ENCODE measurements around the gene CSAD. TPM values are rescaled to one million over a fixed set of nuclear protein-coding genes. Genes with fewer than 3 reads are reported as not detected.

The CSAD gene
- total RNA-seq, 1 donor from 2014 or later = 22.6 TPM

- H3K4me3 Mint-ChIP-seq = no peak overlapping the region
- H3K36me3 Mint-ChIP-seq (ENCODE audit: low read depth) = peaks cover 42% of the 10 kb centered on the region
Observed at GRCh38 chr12:53201639-53202038, 20.9 kb upstream of the CSAD start.

GRCh38 chr12:53201177-53201541 lies 20.4 kb upstream of the CSAD start:
- Mint-ChIP-seq H3K27ac (peak overlapping the region; percentile 95), H3K9me3 (no peaks in the 10 kb centered on the region), H3K36me3 (ENCODE audit: low read depth) (peaks cover 45% of the 10 kb centered on the region), H3K4me1 (ENCODE audit: low read depth) (peaks cover 69% of the 10 kb centered on the region), H3K4me3 (peak overlapping the region; percentile 83), H3K27me3 (ENCODE audit: insufficient read depth) (no peaks in the 10 kb centered on the region)
- intact Hi-C loops (cut with micrococcal nuclease) = no loop called here
- DNase-seq (ENCODE audit: low spot score) = no peak

More at GRCh38 chr12:53201639-53202038, 20.9 kb upstream of the CSAD start:
- peaks cover 74% of the 10 kb centered on the region for H3K4me1 Mint-ChIP-seq (ENCODE audit: low read depth)
- no peaks in the 10 kb centered on the region for H3K9me3 Mint-ChIP-seq
- no peak for DNase-seq (ENCODE audit: low spot score)
- intact Hi-C loops (cut with micrococcal nuclease) = no loop called here
- H3K27me3 Mint-ChIP-seq (ENCODE audit: insufficient read depth) = no peaks in the 10 kb centered on the region
- H3K27ac Mint-ChIP-seq = no peak overlapping the region

- Mint-ChIP-seq H3K36me3 (ENCODE audit: low read depth) (peaks cover 50% of the 10 kb centered on the region), H3K27ac (peak overlapping the region; percentile 95), H3K4me1 (ENCODE audit: low read depth) (peaks cover 67% of the 10 kb centered on the region), H3K9me3 (no peaks in the 10 kb centered on the region), H3K4me3 (peak overlapping the region; percentile 83), H3K27me3 (ENCODE audit: insufficient read depth) (no peaks in the 10 kb centered on the region)
- DNase-seq (ENCODE audit: low spot score) = peak; percentile 16
- intact Hi-C loops (cut with micrococcal nuclease) = loop anchor here (1.0 kb wide), 1 partner anchor 20 kb away; the partner anchor contains the start of genes CSAD and ZNF740
Observed at GRCh38 chr12:53200458-53201176, 19.9 kb upstream of the CSAD start.

- peak overlapping the region; percentile 83 for H3K4me3 Mint-ChIP-seq
- peaks cover 51% of the 10 kb centered on the region for H3K36me3 Mint-ChIP-seq (ENCODE audit: low read depth)
- no peak for DNase-seq (ENCODE audit: low spot score)
- H3K27ac Mint-ChIP-seq = peak overlapping the region; percentile 95
- peaks cover 67% of the 10 kb centered on the region for H3K4me1 Mint-ChIP-seq (ENCODE audit: low read depth)
- H3K9me3 Mint-ChIP-seq = no peaks in the 10 kb centered on the region
- intact Hi-C loops (cut with micrococcal nuclease) = loop anchor here (1.0 kb wide), 1 partner anchor 20 kb away; the partner anchor contains the start of genes CSAD and ZNF740
- H3K27me3 Mint-ChIP-seq (ENCODE audit: insufficient read depth) = no peaks in the 10 kb centered on the region
Observed at GRCh38 chr12:53200107-53200457, 19.4 kb upstream of the CSAD start.

GRCh38 chr12:53199700-53200099 lies 19.0 kb upstream of the CSAD start:
- no peaks in the 10 kb centered on the region for H3K9me3 Mint-ChIP-seq
- peak overlapping the region; percentile 49 for H3K27ac Mint-ChIP-seq
- intact Hi-C loops (cut with micrococcal nuclease) = loop anchor here (1.0 kb wide), 1 partner anchor 19 kb away; the partner anchor contains the start of genes CSAD and ZNF740
- H3K4me3 Mint-ChIP-seq = peak overlapping the region; percentile 83
- H3K4me1 Mint-ChIP-seq (ENCODE audit: low read depth) = peaks cover 70% of the 10 kb centered on the region
- DNase-seq (ENCODE audit: low spot score) = no peak
- no peaks in the 10 kb centered on the region for H3K27me3 Mint-ChIP-seq (ENCODE audit: insufficient read depth)
- H3K36me3 Mint-ChIP-seq (ENCODE audit: low read depth) = peaks cover 55% of the 10 kb centered on the region

GRCh38 chr12:53198486-53199110 lies 17.9 kb upstream of the CSAD start:
- Mint-ChIP-seq H3K9me3 (no peaks in the 10 kb centered on the region), H3K4me3 (peak overlapping the region; percentile 60), H3K27me3 (ENCODE audit: insufficient read depth) (no peaks in the 10 kb centered on the region), H3K36me3 (ENCODE audit: low read depth) (peaks cover 57% of the 10 kb centered on the region), H3K27ac (peak overlapping the region; percentile 83), H3K4me1 (ENCODE audit: low read depth) (peaks cover 59% of the 10 kb centered on the region)
- intact Hi-C loops (cut with micrococcal nuclease) = loop anchor here (1.0 kb wide), 2 partner anchors 8 to 39 kb away; no protein-coding TSS in a partner anchor
- peak; percentile 17 for DNase-seq (ENCODE audit: low spot score)

- peak overlapping the region; percentile 8 for H3K27ac Mint-ChIP-seq
- H3K27me3 Mint-ChIP-seq (ENCODE audit: insufficient read depth) = no peaks in the 10 kb centered on the region
- no peak for DNase-seq (ENCODE audit: low spot score)
- H3K4me1 Mint-ChIP-seq (ENCODE audit: low read depth) = peaks cover 53% of the 10 kb centered on the region
- H3K9me3 Mint-ChIP-seq = no peaks in the 10 kb centered on the region
- peaks cover 66% of the 10 kb centered on the region for H3K36me3 Mint-ChIP-seq (ENCODE audit: low read depth)
- intact Hi-C loops (cut with micrococcal nuclease) = no loop called here
- H3K4me3 Mint-ChIP-seq = no peak overlapping the region
Observed at GRCh38 chr12:53197011-53197640, 16.4 kb upstream of the CSAD start.

GRCh38 chr12:53196486-53196885 lies 15.8 kb upstream of the CSAD start:
- H3K36me3 Mint-ChIP-seq (ENCODE audit: low read depth) = peaks cover 73% of the 10 kb centered on the region
- DNase-seq (ENCODE audit: low spot score) = no peak
- no peaks in the 10 kb centered on the region for H3K9me3 Mint-ChIP-seq
- intact Hi-C loops (cut with micrococcal nuclease) = no loop called here
- peaks cover 49% of the 10 kb centered on the region for H3K4me1 Mint-ChIP-seq (ENCODE audit: low read depth)
- no peaks in the 10 kb centered on the region for H3K27me3 Mint-ChIP-seq (ENCODE audit: insufficient read depth)
- H3K4me3 Mint-ChIP-seq = peak overlapping the region; percentile 37
- H3K27ac Mint-ChIP-seq = no peak overlapping the region

- H3K36me3 Mint-ChIP-seq (ENCODE audit: low read depth) = peaks cover 74% of the 10 kb centered on the region
- no peak overlapping the region for H3K27ac Mint-ChIP-seq
- H3K4me3 Mint-ChIP-seq = no peak overlapping the region
Observed at GRCh38 chr12:53195516-53196420, 15.0 kb upstream of the CSAD start.

GRCh38 chr12:53194973-53195372 lies 14.2 kb upstream of the CSAD start:
- DNase-seq (ENCODE audit: low spot score) = no peak
- H3K36me3 Mint-ChIP-seq (ENCODE audit: low read depth) = peaks cover 73% of the 10 kb centered on the region
- no peaks in the 10 kb centered on the region for H3K27me3 Mint-ChIP-seq (ENCODE audit: insufficient read depth)
- H3K4me3 Mint-ChIP-seq = no peak overlapping the region
- peaks cover 38% of the 10 kb centered on the region for H3K4me1 Mint-ChIP-seq (ENCODE audit: low read depth)
- H3K9me3 Mint-ChIP-seq = no peaks in the 10 kb centered on the region
- H3K27ac Mint-ChIP-seq = no peak overlapping the region
- intact Hi-C loops (cut with micrococcal nuclease) = no loop called here

More at GRCh38 chr12:53195516-53196420, 15.0 kb upstream of the CSAD start:
- intact Hi-C loops (cut with micrococcal nuclease) = no loop called here
- no peak for DNase-seq (ENCODE audit: low spot score)
- Mint-ChIP-seq H3K4me1 (ENCODE audit: low read depth) (peaks cover 42% of the 10 kb centered on the region), H3K27me3 (ENCODE audit: insufficient read depth) (no peaks in the 10 kb centered on the region), H3K9me3 (no peaks in the 10 kb centered on the region)

GRCh38 chr12:53193985-53194716 lies 13.4 kb upstream of the CSAD start:
- H3K4me1 Mint-ChIP-seq (ENCODE audit: low read depth) = peaks cover 36% of the 10 kb centered on the region
- no peak for DNase-seq (ENCODE audit: low spot score)
- intact Hi-C loops (cut with micrococcal nuclease) = no loop called here
- peak overlapping the region; percentile 42 for H3K27ac Mint-ChIP-seq
- H3K4me3 Mint-ChIP-seq = no peak overlapping the region
- H3K27me3 Mint-ChIP-seq (ENCODE audit: insufficient read depth) = no peaks in the 10 kb centered on the region
- no peaks in the 10 kb centered on the region for H3K9me3 Mint-ChIP-seq
- peaks cover 68% of the 10 kb centered on the region for H3K36me3 Mint-ChIP-seq (ENCODE audit: low read depth)

- H3K36me3 Mint-ChIP-seq (ENCODE audit: low read depth) = peaks cover 68% of the 10 kb centered on the region
- H3K4me3 Mint-ChIP-seq = no peak overlapping the region
- H3K27me3 Mint-ChIP-seq (ENCODE audit: insufficient read depth) = no peaks in the 10 kb centered on the region
- no peak overlapping the region for H3K27ac Mint-ChIP-seq
- H3K9me3 Mint-ChIP-seq = no peaks in the 10 kb centered on the region
- intact Hi-C loops (cut with micrococcal nuclease) = no loop called here
- DNase-seq (ENCODE audit: low spot score) = no peak
- peaks cover 25% of the 10 kb centered on the region for H3K4me1 Mint-ChIP-seq (ENCODE audit: low read depth)
Observed at GRCh38 chr12:53193040-53193439, 12.3 kb upstream of the CSAD start.

All from activated T-helper 1 cell treated with anti-CD3 and anti-CD28 coated beads, Interleukin-12 subunit alpha, Interleukin-12 subunit beta, Interleukin-2, Interleukin-4 antibody, amounts not matched to agents 30 ng/mL and 10 ng/mL and 1 ng/mL, durations not matched to agents 14 hours and 24 hours and 36 hours (primary cell).